ENCODE results near the gene SAAL1. TPM values are rescaled to one million over a fixed set of nuclear protein-coding genes. Genes with fewer than 3 reads are reported as not detected.

Gene SAAL1
- total and polyA plus RNA-seq, 4 donors = 4.0 to 15.8 (median 12.5) TPM

GRCh38 chr11:18056561-18057181 is 49.2 kb downstream of the SAAL1 start:
- H3K9me3 ChIP-seq (ENCODE audit: control insufficient read depth, low read length) = no peaks in the 10 kb centered on the region
- H3K27me3 ChIP-seq (ENCODE audit: control insufficient read depth in 1 of 2, insufficient read depth in 2 of 2, low read length in 1 of 2) = no peaks in the 10 kb centered on the region
- DNase-seq = no peak
- peak overlapping the region; percentile 28 to 67 for H3K27ac ChIP-seq (ENCODE audit: low read depth in 1 of 2, low read length in 2 of 2)
- 40 to 49% methylated on average over 1 of the region's 1 CpG for WGBS, 2 donors
- H3K4me1 ChIP-seq (ENCODE audit: control insufficient read depth in 1 of 2, insufficient read depth in 2 of 2, low read length in 2 of 2) = peaks cover 0 to 3% of the 10 kb centered on the region in 2 donors
- H3K36me3 ChIP-seq (ENCODE audit: control insufficient read depth in 1 of 2, insufficient read depth in 2 of 2, low read length in 1 of 2) = no peaks in the 10 kb centered on the region
- ATAC-seq (ENCODE audit: low FRiP score) = no peak
- intact Hi-C loops (cut with DNase I) = no loop called here
- no peak overlapping the region for H3K4me3 ChIP-seq (ENCODE audit: low read length in 2 of 2)

- no peak overlapping the region for H3K27ac ChIP-seq (ENCODE audit: low read depth in 1 of 2, low read length in 2 of 2)
- ATAC-seq (ENCODE audit: low FRiP score) (no peak), DNase-seq (no peak)
- H3K36me3 ChIP-seq (ENCODE audit: control insufficient read depth in 1 of 2, insufficient read depth in 2 of 2, low read length in 1 of 2) = no peaks in the 10 kb centered on the region
- H3K9me3 ChIP-seq (ENCODE audit: control insufficient read depth, low read length) = no peaks in the 10 kb centered on the region
- peaks cover 0 to 3% of the 10 kb centered on the region in 2 donors for H3K4me1 ChIP-seq (ENCODE audit: control insufficient read depth in 1 of 2, insufficient read depth in 2 of 2, low read length in 2 of 2)
- H3K27me3 ChIP-seq (ENCODE audit: control insufficient read depth in 1 of 2, insufficient read depth in 2 of 2, low read length in 1 of 2) = no peaks in the 10 kb centered on the region
- intact Hi-C loops (cut with DNase I) = no loop called here
- no peak overlapping the region for H3K4me3 ChIP-seq (ENCODE audit: low read length in 2 of 2)
- 59 to 64% methylated on average over 10 of the region's 10 CpGs for WGBS, 2 donors
These were observed 51.3 kb downstream of the SAAL1 start for GRCh38 chr11:18054511-18055103.

- H3K4me3 ChIP-seq (ENCODE audit: low read length in 2 of 2) = no peak overlapping the region
- intact Hi-C loops (cut with DNase I) = no loop called here
- H3K36me3 ChIP-seq (ENCODE audit: control insufficient read depth in 1 of 2, insufficient read depth in 2 of 2, low read length in 1 of 2) = no peaks in the 10 kb centered on the region
- DNase-seq (no peak), ATAC-seq (ENCODE audit: low FRiP score) (no peak)
- no peaks in the 10 kb centered on the region for H3K4me1 ChIP-seq (ENCODE audit: control insufficient read depth in 1 of 2, insufficient read depth in 2 of 2, low read length in 2 of 2)
- H3K27ac ChIP-seq (ENCODE audit: low read depth in 1 of 2, low read length in 2 of 2) = no peak overlapping the region
- 61 to 64% methylated on average over 2 of the region's 2 CpGs for WGBS, 2 donors
- H3K27me3 ChIP-seq (ENCODE audit: control insufficient read depth in 1 of 2, insufficient read depth in 2 of 2, low read length in 1 of 2) = no peaks in the 10 kb centered on the region
- no peaks in the 10 kb centered on the region for H3K9me3 ChIP-seq (ENCODE audit: control insufficient read depth, low read length)
These were observed 55.0 kb downstream of the SAAL1 start for GRCh38 chr11:18050848-18051247.

- H3K27me3 ChIP-seq (ENCODE audit: control insufficient read depth in 1 of 2, insufficient read depth in 2 of 2, low read length in 1 of 2) = no peaks in the 10 kb centered on the region
- peak within 1 kb of the TSS; percentile 67 to 68 for H3K27ac ChIP-seq (ENCODE audit: low read depth in 1 of 2, low read length in 2 of 2)
- no peaks in the 10 kb centered on the region for H3K9me3 ChIP-seq (ENCODE audit: control insufficient read depth, low read length)
- DNase-seq (peak; percentile 71 to 86), ATAC-seq (ENCODE audit: low FRiP score) (peak; percentile 85)
- 0 to 2% methylated on average over 36 of the region's 36 CpGs for WGBS, 2 donors
- peak within 1 kb of the TSS; percentile 57 to 81 for H3K4me3 ChIP-seq (ENCODE audit: low read length in 2 of 2)
- H3K4me1 ChIP-seq (ENCODE audit: control insufficient read depth in 1 of 2, insufficient read depth in 2 of 2, low read length in 2 of 2) = no peaks in the 10 kb centered on the region
- no peaks in the 10 kb centered on the region for H3K36me3 ChIP-seq (ENCODE audit: control insufficient read depth in 1 of 2, insufficient read depth in 2 of 2, low read length in 1 of 2)
- intact Hi-C loops (cut with DNase I) = loop anchor here (5.0 to 10.0 kb wide), 2 partner anchors 34 to 59 kb away; partner anchors contain the start of genes SAAL1 (in 1 of the 2) and SERGEF (in 1 of the 2)
These were observed 59.6 kb downstream of the SAAL1 start, which contains the start of gene TPH1 for GRCh38 chr11:18046116-18046777. TPH1 (minus strand) TSS chr11:18046269; CDS start chr11:18040762, 5,507 bp downstream.

- no peak overlapping the region for H3K4me3 ChIP-seq (ENCODE audit: low read length in 2 of 2)
- no peaks in the 10 kb centered on the region for H3K27me3 ChIP-seq (ENCODE audit: control insufficient read depth in 1 of 2, insufficient read depth in 2 of 2, low read length in 1 of 2)
- intact Hi-C loops (cut with DNase I) = no loop called here
- no peaks in the 10 kb centered on the region for H3K9me3 ChIP-seq (ENCODE audit: control insufficient read depth, low read length)
- no peak for DNase-seq
- peaks cover 0 to 3% of the 10 kb centered on the region in 2 donors for H3K36me3 ChIP-seq (ENCODE audit: control insufficient read depth in 1 of 2, insufficient read depth in 2 of 2, low read length in 1 of 2)
- no peak for ATAC-seq (ENCODE audit: low FRiP score)
- no peak overlapping the region for H3K27ac ChIP-seq (ENCODE audit: low read depth in 1 of 2, low read length in 2 of 2)
- no peaks in the 10 kb centered on the region for H3K4me1 ChIP-seq (ENCODE audit: control insufficient read depth in 1 of 2, insufficient read depth in 2 of 2, low read length in 2 of 2)
These were observed 69.4 kb downstream of the SAAL1 start for GRCh38 chr11:18036456-18036855.

Other genes starting within 250 kb of the SAAL1 start
- 10 to 100 TPM; 43.1 to 48.3 TPM for gene SERGEF, start 93.0 kb downstream of the SAAL1 start, total RNA-seq
- 100 to 1,000 TPM in 1 of 2 donors, 10 to 100 TPM in 1; 97.3 to 137 TPM for gene SERGEF, start 93.0 kb downstream of the SAAL1 start, polyA plus RNA-seq
- gene TPH1, start 59.8 kb downstream of the SAAL1 start, total RNA-seq = 10 to 100 TPM; 14.9 to 20.0 TPM
- gene TPH1, start 59.8 kb downstream of the SAAL1 start, polyA plus RNA-seq = 10 to 100 TPM in 1 of 2 donors, 1 to 10 TPM in 1; 5.2 to 22.7 TPM
- gene MRGPRX3, start 26.5 kb upstream of the SAAL1 start, total RNA-seq = not detected
- gene MRGPRX3, start 26.5 kb upstream of the SAAL1 start, polyA plus RNA-seq = not detected
- gene MRGPRX4, start 66.8 kb upstream of the SAAL1 start, total RNA-seq = not detected
- not detected for gene MRGPRX4, start 66.8 kb upstream of the SAAL1 start, polyA plus RNA-seq
- under 1 TPM in 1 of 2 donors, not detected in 1; 0.84 TPM for gene SAA4, start 130.7 kb upstream of the SAAL1 start, total RNA-seq
- gene SAA4, start 130.7 kb upstream of the SAAL1 start, polyA plus RNA-seq = 1 to 10 TPM in 1 of 2 donors, not detected in 1; 2.1 TPM
- 10 to 100 TPM; 21.8 to 26.3 TPM for gene SAA2, start 142.6 kb upstream of the SAAL1 start, total RNA-seq
- gene SAA2, start 142.6 kb upstream of the SAAL1 start, polyA plus RNA-seq = 1 to 10 TPM in 1 of 2 donors, not detected in 1; 1.3 TPM
- 100 to 1,000 TPM in 1 of 2 donors, 10 to 100 TPM in 1; 69.0 to 161 TPM for gene SAA1, start 160.2 kb upstream of the SAAL1 start, total RNA-seq
- gene SAA1, start 160.2 kb upstream of the SAAL1 start, polyA plus RNA-seq = 10 to 100 TPM in 1 of 2 donors, 1 to 10 TPM in 1; 6.5 to 12.3 TPM
- 10 to 100 TPM; 22.6 to 25.5 TPM for gene HPS5, start 216.1 kb upstream of the SAAL1 start, total RNA-seq
- gene HPS5, start 216.1 kb upstream of the SAAL1 start, polyA plus RNA-seq = 10 to 100 TPM; 12.2 to 22.5 TPM
- 10 to 100 TPM; 39.3 to 53.3 TPM for gene GTF2H1, start 216.5 kb upstream of the SAAL1 start, total RNA-seq
- gene GTF2H1, start 216.5 kb upstream of the SAAL1 start, polyA plus RNA-seq = 10 to 100 TPM; 35.6 to 38.2 TPM